ENCODE measurements around the gene MAN1C1.

Gene MAN1C1

GRCh38 chr1:25713961-25714360, 97.4 kb downstream of the MAN1C1 start:
- H3K4me1 ChIP-seq (ENCODE audit: control insufficient read depth, insufficient read depth, low read length), result peaks cover 15% of the 10 kb centered on the region
- H3K27ac ChIP-seq (ENCODE audit: low read depth, low read length), result no peak overlapping the region
- no peaks in the 10 kb centered on the region for H3K27me3 ChIP-seq (ENCODE audit: control insufficient read depth, insufficient read depth, low read length)
- no peaks in the 10 kb centered on the region for H3K36me3 ChIP-seq (ENCODE audit: control insufficient read depth, insufficient read depth, low read length)
- no peak overlapping the region for H3K9ac ChIP-seq (ENCODE audit: low read length)
- no peak overlapping the region for H3K4me3 ChIP-seq (ENCODE audit: low read depth, low read length)
- H3K9me3 ChIP-seq (ENCODE audit: control insufficient read depth, insufficient read depth, low read depth, low read length), result no peaks in the 10 kb centered on the region

- Histone ChIP-seq H3K9ac (ENCODE audit: low read length) (no peak overlapping the region), H3K27me3 (ENCODE audit: control insufficient read depth, insufficient read depth, low read length) (no peaks in the 10 kb centered on the region), H3K4me3 (ENCODE audit: low read depth, low read length) (no peak overlapping the region), H3K4me1 (ENCODE audit: control insufficient read depth, insufficient read depth, low read length) (peaks cover 11% of the 10 kb centered on the region; the same call in 1 of the 2 replicates), H3K9me3 (ENCODE audit: control insufficient read depth, insufficient read depth, low read depth, low read length) (no peaks in the 10 kb centered on the region), H3K27ac (ENCODE audit: low read depth, low read length) (no peak overlapping the region), H3K36me3 (ENCODE audit: control insufficient read depth, insufficient read depth, low read length) (no peaks in the 10 kb centered on the region)
Observed at GRCh38 chr1:25714372-25714931, 97.9 kb downstream of the MAN1C1 start.

- H3K27ac ChIP-seq (ENCODE audit: low read depth, low read length), result no peak overlapping the region
- H3K4me1 ChIP-seq (ENCODE audit: control insufficient read depth, insufficient read depth, low read length), result peaks cover 9% of the 10 kb centered on the region; the same call in 1 of the 2 replicates
- no peaks in the 10 kb centered on the region for H3K27me3 ChIP-seq (ENCODE audit: control insufficient read depth, insufficient read depth, low read length)
- no peak overlapping the region for H3K9ac ChIP-seq (ENCODE audit: low read length)
- H3K9me3 ChIP-seq (ENCODE audit: control insufficient read depth, insufficient read depth, low read depth, low read length), result no peaks in the 10 kb centered on the region
- no peak overlapping the region for H3K4me3 ChIP-seq (ENCODE audit: low read depth, low read length)
- H3K36me3 ChIP-seq (ENCODE audit: control insufficient read depth, insufficient read depth, low read length), result no peaks in the 10 kb centered on the region
Observed at GRCh38 chr1:25715888-25716287, 99.3 kb downstream of the MAN1C1 start.

- no peaks in the 10 kb centered on the region for H3K36me3 ChIP-seq (ENCODE audit: control insufficient read depth, insufficient read depth, low read length)
- H3K27ac ChIP-seq (ENCODE audit: low read depth, low read length), result no peak overlapping the region
- no peak overlapping the region for H3K4me3 ChIP-seq (ENCODE audit: low read depth, low read length)
- H3K27me3 ChIP-seq (ENCODE audit: control insufficient read depth, insufficient read depth, low read length), result no peaks in the 10 kb centered on the region
- H3K4me1 ChIP-seq (ENCODE audit: control insufficient read depth, insufficient read depth, low read length), result peaks cover 5% of the 10 kb centered on the region; the same call in 1 of the 2 replicates
- H3K9me3 ChIP-seq (ENCODE audit: control insufficient read depth, insufficient read depth, low read depth, low read length), result no peaks in the 10 kb centered on the region
- H3K9ac ChIP-seq (ENCODE audit: low read length), result no peak overlapping the region
Observed at GRCh38 chr1:25716320-25716719, 99.7 kb downstream of the MAN1C1 start.

- Histone ChIP-seq H3K9me3 (ENCODE audit: control insufficient read depth, insufficient read depth, low read depth, low read length) (no peaks in the 10 kb centered on the region), H3K4me3 (ENCODE audit: low read depth, low read length) (no peak overlapping the region), H3K36me3 (ENCODE audit: control insufficient read depth, insufficient read depth, low read length) (no peaks in the 10 kb centered on the region), H3K9ac (ENCODE audit: low read length) (no peak overlapping the region), H3K4me1 (ENCODE audit: control insufficient read depth, insufficient read depth, low read length) (peaks cover 4% of the 10 kb centered on the region; the same call in 1 of the 2 replicates), H3K27me3 (ENCODE audit: control insufficient read depth, insufficient read depth, low read length) (no peaks in the 10 kb centered on the region), H3K27ac (ENCODE audit: low read depth, low read length) (no peak overlapping the region)
Observed at GRCh38 chr1:25718732-25719131, 102.1 kb downstream of the MAN1C1 start.

- Histone ChIP-seq H3K9ac (ENCODE audit: low read length) (no peak overlapping the region), H3K36me3 (ENCODE audit: control insufficient read depth, insufficient read depth, low read length) (no peaks in the 10 kb centered on the region), H3K4me1 (ENCODE audit: control insufficient read depth, insufficient read depth, low read length) (peaks cover 19% of the 10 kb centered on the region), H3K9me3 (ENCODE audit: control insufficient read depth, insufficient read depth, low read depth, low read length) (no peaks in the 10 kb centered on the region), H3K27me3 (ENCODE audit: control insufficient read depth, insufficient read depth, low read length) (no peaks in the 10 kb centered on the region), H3K4me3 (ENCODE audit: low read depth, low read length) (no peak overlapping the region), H3K27ac (ENCODE audit: low read depth, low read length) (no peak overlapping the region)
Observed at GRCh38 chr1:25720624-25721023, 104.0 kb downstream of the MAN1C1 start.

- H3K27me3 ChIP-seq (ENCODE audit: control insufficient read depth, insufficient read depth, low read length), result no peaks in the 10 kb centered on the region
- no peaks in the 10 kb centered on the region for H3K9me3 ChIP-seq (ENCODE audit: control insufficient read depth, insufficient read depth, low read depth, low read length)
Observed at GRCh38 chr1:25723250-25723880, 106.8 kb downstream of the MAN1C1 start.

GRCh38 chr1:25724201-25724600, 107.6 kb downstream of the MAN1C1 start:
- Histone ChIP-seq H3K9ac (ENCODE audit: low read length) (no peak overlapping the region), H3K36me3 (ENCODE audit: control insufficient read depth, insufficient read depth, low read length) (no peaks in the 10 kb centered on the region), H3K4me3 (ENCODE audit: low read depth, low read length) (no peak overlapping the region), H3K4me1 (ENCODE audit: control insufficient read depth, insufficient read depth, low read length) (peaks cover 35% of the 10 kb centered on the region), H3K9me3 (ENCODE audit: control insufficient read depth, insufficient read depth, low read depth, low read length) (no peaks in the 10 kb centered on the region), H3K27ac (ENCODE audit: low read depth, low read length) (no peak overlapping the region), H3K27me3 (ENCODE audit: control insufficient read depth, insufficient read depth, low read length) (no peaks in the 10 kb centered on the region)

More at GRCh38 chr1:25723250-25723880, 106.8 kb downstream of the MAN1C1 start:
- H3K9ac ChIP-seq (ENCODE audit: low read length), result no peak overlapping the region
- H3K4me1 ChIP-seq (ENCODE audit: control insufficient read depth, insufficient read depth, low read length), result peaks cover 33% of the 10 kb centered on the region
- H3K4me3 ChIP-seq (ENCODE audit: low read depth, low read length), result no peak overlapping the region
- H3K36me3 ChIP-seq (ENCODE audit: control insufficient read depth, insufficient read depth, low read length), result no peaks in the 10 kb centered on the region
- H3K27ac ChIP-seq (ENCODE audit: low read depth, low read length), result no peak overlapping the region

GRCh38 chr1:25724966-25725365, 108.4 kb downstream of the MAN1C1 start:
- Histone ChIP-seq H3K9ac (ENCODE audit: low read length) (no peak overlapping the region), H3K4me3 (ENCODE audit: low read depth, low read length) (no peak overlapping the region), H3K4me1 (ENCODE audit: control insufficient read depth, insufficient read depth, low read length) (peaks cover 35% of the 10 kb centered on the region), H3K27ac (ENCODE audit: low read depth, low read length) (no peak overlapping the region), H3K27me3 (ENCODE audit: control insufficient read depth, insufficient read depth, low read length) (no peaks in the 10 kb centered on the region), H3K9me3 (ENCODE audit: control insufficient read depth, insufficient read depth, low read depth, low read length) (no peaks in the 10 kb centered on the region), H3K36me3 (ENCODE audit: control insufficient read depth, insufficient read depth, low read length) (no peaks in the 10 kb centered on the region)

GRCh38 chr1:25725482-25725881, 108.9 kb downstream of the MAN1C1 start:
- Histone ChIP-seq H3K27ac (ENCODE audit: low read depth, low read length) (no peak overlapping the region), H3K4me3 (ENCODE audit: low read depth, low read length) (no peak overlapping the region), H3K9ac (ENCODE audit: low read length) (no peak overlapping the region), H3K9me3 (ENCODE audit: control insufficient read depth, insufficient read depth, low read depth, low read length) (no peaks in the 10 kb centered on the region), H3K4me1 (ENCODE audit: control insufficient read depth, insufficient read depth, low read length) (peaks cover 35% of the 10 kb centered on the region), H3K27me3 (ENCODE audit: control insufficient read depth, insufficient read depth, low read length) (no peaks in the 10 kb centered on the region), H3K36me3 (ENCODE audit: control insufficient read depth, insufficient read depth, low read length) (no peaks in the 10 kb centered on the region)

GRCh38 chr1:25727088-25727487, 110.5 kb downstream of the MAN1C1 start:
- H3K9ac ChIP-seq (ENCODE audit: low read length), result no peak overlapping the region
- no peaks in the 10 kb centered on the region for H3K9me3 ChIP-seq (ENCODE audit: control insufficient read depth, insufficient read depth, low read depth, low read length)
- H3K27me3 ChIP-seq (ENCODE audit: control insufficient read depth, insufficient read depth, low read length), result no peaks in the 10 kb centered on the region
- H3K27ac ChIP-seq (ENCODE audit: low read depth, low read length), result no peak overlapping the region
- H3K4me3 ChIP-seq (ENCODE audit: low read depth, low read length), result no peak overlapping the region
- H3K36me3 ChIP-seq (ENCODE audit: control insufficient read depth, insufficient read depth, low read length), result no peaks in the 10 kb centered on the region
- H3K4me1 ChIP-seq (ENCODE audit: control insufficient read depth, insufficient read depth, low read length), result peaks cover 35% of the 10 kb centered on the region
